Coronary artery (tissue), 2 donors: ENCODE data around the gene C1QL1.
A peak's percentile ranks its signal among the peaks of the same experiment; 100 is the strongest.

Experiments
- DNase-seq: peaks from one replicate; pipeline ENCODE4 v3.0.0-alpha.2; 2017; ENCODE audit warnings: low spot score
- H3K27ac ChIP-seq, 2 donors: fragments of 200-600 bp; sonication (generic); one replicate each; pipeline ENCODE4 v1.5.1; 2016 to 2019
- H3K4me3 ChIP-seq: fragments of 200-600 bp; sonication (generic); 2 replicates; pipeline ENCODE4 v1.5.1; 2016; ENCODE audit warnings: mild to moderate bottlenecking, moderate library complexity
- TF ChIP-seq, protein P1 (sequence below): fragments of 200-600 bp; sonication (generic); IDR thresholded peaks from one replicate; pipeline ENCODE4 v1.5.1; 2019; ENCODE audit warnings: antibody characterized with exemption

The C1QL1 gene

GRCh38 chr17:44970136-44970741 lies 2.1 kb upstream of the C1QL1 start:
- Histone ChIP-seq H3K4me3 (peak overlapping the region; percentile 75), H3K27ac (no peak overlapping the region)
- DNase-seq = no peak
- TF ChIP-seq, protein P1, sequence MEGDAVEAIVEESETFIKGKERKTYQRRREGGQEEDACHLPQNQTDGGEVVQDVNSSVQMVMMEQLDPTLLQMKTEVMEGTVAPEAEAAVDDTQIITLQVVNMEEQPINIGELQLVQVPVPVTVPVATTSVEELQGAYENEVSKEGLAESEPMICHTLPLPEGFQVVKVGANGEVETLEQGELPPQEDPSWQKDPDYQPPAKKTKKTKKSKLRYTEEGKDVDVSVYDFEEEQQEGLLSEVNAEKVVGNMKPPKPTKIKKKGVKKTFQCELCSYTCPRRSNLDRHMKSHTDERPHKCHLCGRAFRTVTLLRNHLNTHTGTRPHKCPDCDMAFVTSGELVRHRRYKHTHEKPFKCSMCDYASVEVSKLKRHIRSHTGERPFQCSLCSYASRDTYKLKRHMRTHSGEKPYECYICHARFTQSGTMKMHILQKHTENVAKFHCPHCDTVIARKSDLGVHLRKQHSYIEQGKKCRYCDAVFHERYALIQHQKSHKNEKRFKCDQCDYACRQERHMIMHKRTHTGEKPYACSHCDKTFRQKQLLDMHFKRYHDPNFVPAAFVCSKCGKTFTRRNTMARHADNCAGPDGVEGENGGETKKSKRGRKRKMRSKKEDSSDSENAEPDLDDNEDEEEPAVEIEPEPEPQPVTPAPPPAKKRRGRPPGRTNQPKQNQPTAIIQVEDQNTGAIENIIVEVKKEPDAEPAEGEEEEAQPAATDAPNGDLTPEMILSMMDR = no peak

DNA sequence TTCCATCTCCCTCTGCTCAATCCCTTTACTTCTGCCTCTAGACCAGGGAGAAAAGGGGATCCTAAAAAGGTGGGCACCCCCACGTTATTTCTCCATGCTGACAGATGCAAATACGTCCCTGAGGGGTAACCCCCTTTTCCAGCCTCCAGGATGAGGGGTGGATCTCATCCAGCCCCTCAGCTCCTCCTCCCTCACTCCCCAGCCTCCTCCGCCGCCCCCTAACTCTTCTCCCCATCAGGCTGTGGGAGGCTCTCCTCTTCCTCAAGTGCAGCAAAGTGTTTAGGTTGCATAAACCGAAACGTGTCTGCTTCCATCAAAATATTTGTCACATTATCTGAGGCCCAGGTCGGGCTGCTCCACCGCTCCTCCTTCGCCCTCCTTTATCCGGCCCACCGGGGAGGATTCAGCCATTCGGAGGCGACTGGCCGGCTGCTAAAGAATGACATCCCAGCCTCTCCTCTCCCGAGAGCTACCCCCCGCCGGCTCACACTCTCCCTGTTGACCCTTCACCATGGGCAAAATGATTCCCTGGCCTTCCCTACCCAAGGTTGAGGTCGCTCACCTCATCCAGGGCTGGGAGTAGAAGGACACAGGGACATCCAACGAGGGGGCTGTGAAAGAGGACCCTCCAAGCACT lies 1.2 kb upstream of the C1QL1 start:
- TF ChIP-seq, protein P1 = no peak
- Histone ChIP-seq H3K27ac (no peak overlapping the region), H3K4me3 (no peak overlapping the region)
- no peak for DNase-seq

- TF ChIP-seq, protein P1 = no peak
- Histone ChIP-seq H3K4me3 (peak overlapping the region; percentile 62), H3K27ac (no peak overlapping the region)
- no peak for DNase-seq
These were observed 237 bp downstream of the C1QL1 start for GRCh38 chr17:44967907-44968224.

- no peak for DNase-seq
- TF ChIP-seq, protein P1 = no peak
- no peak overlapping the region for H3K27ac ChIP-seq
- H3K4me3 ChIP-seq = peak overlapping the region; percentile 62
These were observed 837 bp downstream of the C1QL1 start for GRCh38 chr17:44967026-44967906.

- no peak overlapping the region for H3K27ac ChIP-seq
- TF ChIP-seq, protein P1 = no peak
- no peak overlapping the region for H3K4me3 ChIP-seq
- no peak for DNase-seq
These were observed 1.6 kb downstream of the C1QL1 start for GRCh38 chr17:44966348-44967025.

DNA sequence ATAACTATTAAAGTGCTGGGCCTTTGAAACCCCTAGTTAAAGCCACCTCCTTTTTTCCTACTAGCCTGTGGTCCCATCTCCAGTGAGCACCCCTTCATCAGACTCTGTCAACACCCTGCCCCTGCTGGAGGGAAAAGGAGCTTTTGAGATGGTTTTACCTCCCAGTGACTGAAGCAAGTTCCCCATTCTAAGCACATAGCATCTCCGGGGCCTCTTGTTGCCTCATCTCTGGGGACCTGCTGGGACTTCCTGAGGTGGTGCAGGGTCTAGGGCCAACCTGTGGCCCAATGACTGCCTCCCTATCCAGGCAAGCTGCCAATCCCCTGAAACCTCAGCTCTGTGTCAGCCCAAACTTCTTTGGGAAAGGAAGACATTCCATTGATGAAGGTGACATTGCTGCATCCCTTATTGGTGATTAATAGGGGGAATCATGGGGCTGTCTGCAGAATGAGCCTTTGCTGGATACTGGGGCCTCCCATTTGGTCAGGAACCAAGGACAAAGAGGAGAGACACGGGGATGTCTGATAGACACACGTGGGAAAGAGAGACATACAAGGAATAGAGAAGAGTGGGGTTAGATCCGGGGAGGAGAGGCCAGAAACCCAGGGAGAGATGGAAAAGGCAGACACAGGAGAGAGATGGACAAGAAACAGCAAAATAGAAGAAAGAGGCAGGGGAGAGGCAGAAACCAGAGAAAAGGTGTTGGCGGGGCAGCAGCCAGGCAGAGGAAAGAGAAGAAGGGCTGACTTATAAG lies 2.4 kb downstream of the C1QL1 start:
- TF ChIP-seq, protein P1 = no peak
- no peak overlapping the region for H3K27ac ChIP-seq
- peak; percentile 36 for DNase-seq
- H3K4me3 ChIP-seq = no peak overlapping the region
